Stimulated activated CD4-positive, alpha-beta T cell treated with anti-CD3 and anti-CD28 coated beads, Interleukin-4, amount 100 ng/mL, for 4 hours (primary cell): ENCODE measurements around the gene PRDX2.

ENCODE experiments used
- DNase-seq, 2 experiments: peaks; one replicate each; pipeline ENCODE4 v3.0.0-alpha.2; 2020

PRDX2 gene

GRCh38 chr19:12792051-12792852 lies 9.3 kb downstream of the PRDX2 start:
- DNase-seq = peak; percentile 69 to 86

- DNase-seq = peak; percentile 95 to 98
Measured at GRCh38 chr19:12791345-12792050, 10.1 kb downstream of the PRDX2 start, which contains the start of gene JUNB. Gene JUNB (plus strand): TSS chr19:12791486. CDS start chr19:12791772, 286 bp downstream.

GRCh38 chr19:12790628-12791344 lies 10.8 kb downstream of the PRDX2 start:
- DNase-seq = no peak

GRCh38 chr19:12789904-12790619 lies 11.5 kb downstream of the PRDX2 start:
- peak; percentile 80 to 86 for DNase-seq

GRCh38 chr19:12789098-12789903 lies 12.3 kb downstream of the PRDX2 start:
- no peak for DNase-seq

- no peak for DNase-seq
Measured at GRCh38 chr19:12788682-12789097, 12.9 kb downstream of the PRDX2 start.

GRCh38 chr19:12788042-12788681 lies 13.4 kb downstream of the PRDX2 start:
- no peak for DNase-seq

- DNase-seq = no peak
Measured at GRCh38 chr19:12787458-12787857, 14.1 kb downstream of the PRDX2 start.

GRCh38 chr19:12786952-12787351 lies 14.6 kb downstream of the PRDX2 start:
- DNase-seq = no peak

GRCh38 chr19:12786141-12786870 lies 15.3 kb downstream of the PRDX2 start:
- no peak for DNase-seq

- no peak for DNase-seq
Measured at GRCh38 chr19:12785431-12786031, 16.1 kb downstream of the PRDX2 start.

GRCh38 chr19:12784871-12785430 lies 16.6 kb downstream of the PRDX2 start:
- no peak for DNase-seq

GRCh38 chr19:12784394-12784870 lies 17.2 kb downstream of the PRDX2 start:
- DNase-seq = no peak

GRCh38 chr19:12783849-12784393 lies 17.7 kb downstream of the PRDX2 start:
- no peak for DNase-seq

- DNase-seq = peak in 1 of 2 experiments; percentile 56
Measured at GRCh38 chr19:12783291-12783848, 18.2 kb downstream of the PRDX2 start.

- DNase-seq = peak; percentile 91
Measured at GRCh38 chr19:12782424-12783290, 18.9 kb downstream of the PRDX2 start.

- no peak for DNase-seq
Measured at GRCh38 chr19:12782174-12782423, 19.5 kb downstream of the PRDX2 start.
